Gastroesophageal sphincter (tissue), 4 donors: ENCODE data around the gene CASP9. TPM values are rescaled to one million over a fixed set of nuclear protein-coding genes. Genes with fewer than 3 reads are reported as not detected.
"Not testable (repeated sequence)": the region's sequence is repeated elsewhere in the genome, so short reads cannot be mapped to it uniquely, and the experiment has no call there.

Source experiments
- ATAC-seq: fragments of 150-250 bp; one replicate; pipeline ENCODE4 v1.9.1; 2016; ENCODE audit warnings: mild to moderate bottlenecking, moderate library complexity
- H3K27ac ChIP-seq, 4 donors: fragments of 200-600 bp; sonication (generic) in 3 of 4; 1 replicate in 3 of 4; 2 replicates in 1 of 4; pipeline ENCODE4 v1.5.1; 2016 to 2019
- H3K27me3 ChIP-seq: fragments of 200-600 bp; sonication (generic); one replicate; pipeline ENCODE4 v1.5.1; 2019
- H3K36me3 ChIP-seq, 2 donors: fragments of 200-600 bp; sonication (generic); one replicate each; pipeline ENCODE4 v1.5.1; 2019; ENCODE audit warnings: control low read depth in 1 of 2
- H3K4me1 ChIP-seq, 3 donors: fragments of 200-600 bp; sonication (generic); 1 replicate in 2 of 3; 2 replicates in 1 of 3; pipeline ENCODE4 v1.5.1; 2016 to 2019; ENCODE audit warnings: control low read depth in 2 of 3
- H3K4me3 ChIP-seq, 2 donors: fragments of 200-600 bp; sonication (generic); one replicate each; pipeline ENCODE4 v1.5.1; 2019; ENCODE audit warnings: mild to moderate bottlenecking in 1 of 2, moderate library complexity in 1 of 2
- H3K9me3 ChIP-seq, 3 donors: fragments of 200-600 bp; sonication (generic); one replicate each; pipeline ENCODE4 v1.5.1; 2017 to 2019; ENCODE audit warnings: control low read depth in 2 of 3
- CTCF ChIP-seq, 4 experiments: fragments of 200-600 bp in 2 of 4; fragments of 450-650 bp in 2 of 4; sonication (generic) in 1 of 4; IDR thresholded peaks; one replicate each; pipeline ENCODE4 v1.5.1; 2017 to 2019; ENCODE audit warnings: antibody characterized with exemption in 4 of 4, mild to moderate bottlenecking in 2 of 4, moderate library complexity in 2 of 4
- EP300 ChIP-seq: sonication (generic); formaldehyde crosslinking; IDR thresholded peaks from one replicate; pipeline ENCODE4 v1.6.1; 2017; ENCODE audit warnings: antibody characterized with exemption, mild to moderate bottlenecking
- POLR2A ChIP-seq, 2 donors: fragments of 450-650 bp; IDR thresholded peaks; one replicate each; pipeline ENCODE4 v1.6.1; 2017; ENCODE audit warnings: antibody characterized with exemption in 2 of 2, mild to moderate bottlenecking in 2 of 2, moderate library complexity in 1 of 2
- POLR2AphosphoS5 ChIP-seq: sonication (generic); formaldehyde crosslinking; IDR thresholded peaks from one replicate; pipeline ENCODE4 v1.6.1; 2017; ENCODE audit warnings: antibody characterized with exemption
- WGBS, 2 donors: methylation state at CpG; one replicate each; pipeline ENCODE4 v1.1.5; 2018; ENCODE audit warnings: low coverage in 1 of 2; 5-methylcytosine and 5-hydroxymethylcytosine counted together
- total RNA-seq, 4 donors: library from RNA; depleted of rRNA; stranded (reverse); fragments of >200 nt; gene quantifications; one replicate each; pipeline ENCODE4 v1.1.0, GENCODE V29; 2016

The CASP9 gene
- total RNA-seq, 4 donors from 2014 or later = 11.0 to 22.5 (median 14.3) TPM

- H3K4me3 ChIP-seq = no peak overlapping the region
- H3K27ac ChIP-seq = no peak overlapping the region
- no peaks in the 10 kb centered on the region for H3K9me3 ChIP-seq
- no peak for ATAC-seq
- peaks cover 0 to 14% (median 0%) of the 10 kb centered on the region in 3 donors for H3K4me1 ChIP-seq
- TF ChIP-seq CTCF (IDR thresholded peaks at IDR 0.05) (no peak), POLR2AphosphoS5 (no peak), EP300 (no peak), POLR2A (IDR thresholded peaks at IDR 0.05) (no peak)
- 79% methylated on average over 5 of the region's 11 CpGs; no CpG with 5 or more reads in 1 of the 2 donors for WGBS, 2 donors
- H3K36me3 ChIP-seq = no peaks in the 10 kb centered on the region
- no peaks in the 10 kb centered on the region for H3K27me3 ChIP-seq
Measured at GRCh38 chr1:15472587-15472986, 51.4 kb downstream of the CASP9 start.

- not testable (repeated sequence) for H3K9me3 ChIP-seq, H3K4me3 ChIP-seq, H3K27ac ChIP-seq, H3K27me3 ChIP-seq, H3K36me3 ChIP-seq, ATAC-seq
- 55 to 83% methylated on average over 3 to 5 of the region's 6 CpGs for WGBS, 2 donors
- peaks cover 0 to 14% (median 0%) of the 10 kb centered on the region in 3 donors for H3K4me1 ChIP-seq
Measured at GRCh38 chr1:15471723-15472122, 52.3 kb downstream of the CASP9 start.

DNA sequence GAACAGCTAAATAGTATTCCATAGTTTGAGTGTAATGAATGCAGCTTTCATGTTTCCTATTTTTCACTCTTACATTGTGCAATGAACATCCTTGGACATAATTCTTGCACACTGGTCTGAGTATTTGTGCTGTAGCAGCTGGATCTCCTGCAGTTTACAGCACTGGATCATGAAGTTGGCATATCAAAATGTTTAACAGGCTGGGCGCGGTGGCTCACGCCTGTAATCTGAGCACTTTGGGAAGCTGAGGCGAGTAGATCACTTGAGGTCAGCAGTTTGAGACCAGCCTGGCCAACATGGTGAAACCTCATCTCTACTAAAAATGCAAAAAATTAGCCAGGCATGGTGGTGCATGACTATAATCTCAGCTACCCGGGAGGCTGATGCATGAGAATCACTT is 52.9 kb downstream of the CASP9 start:
- not testable (repeated sequence) for H3K27me3 ChIP-seq, H3K36me3 ChIP-seq, H3K9me3 ChIP-seq, ATAC-seq, H3K4me3 ChIP-seq, H3K27ac ChIP-seq
- 100% methylated on average over 1 to 2 of the region's 5 CpGs for WGBS, 2 donors
- peaks cover 0 to 14% (median 0%) of the 10 kb centered on the region in 3 donors for H3K4me1 ChIP-seq

GRCh38 chr1:15469821-15470448 is 54.1 kb downstream of the CASP9 start:
- H3K4me3 ChIP-seq, H3K27me3 ChIP-seq, H3K9me3 ChIP-seq, H3K36me3 ChIP-seq, ATAC-seq: not testable (repeated sequence)
- Histone ChIP-seq H3K4me1 (peaks cover 0 to 14% (median 0%) of the 10 kb centered on the region in 3 donors), H3K27ac (peak overlapping the region in 1 of 4 donors; percentile 30)
- 57% methylated on average over 1 of the region's 9 CpGs; no CpG with 5 or more reads in 1 of the 2 donors for WGBS, 2 donors

GRCh38 chr1:15469361-15469760 is 54.7 kb downstream of the CASP9 start:
- H3K27me3 ChIP-seq = no peaks in the 10 kb centered on the region
- H3K27ac ChIP-seq = peak overlapping the region in 1 of 4 donors; percentile 30
- H3K9me3 ChIP-seq = no peaks in the 10 kb centered on the region
- TF ChIP-seq POLR2AphosphoS5 (no peak), POLR2A (IDR thresholded peaks at IDR 0.05) (no peak)
- WGBS, 2 donors = 0 to 35% methylated on average over 2 to 3 of the region's 3 CpGs
- H3K36me3 ChIP-seq = no peaks in the 10 kb centered on the region
- ATAC-seq = no peak
- no peak overlapping the region for H3K4me3 ChIP-seq
- peaks cover 0 to 14% (median 0%) of the 10 kb centered on the region in 3 donors for H3K4me1 ChIP-seq

DNA sequence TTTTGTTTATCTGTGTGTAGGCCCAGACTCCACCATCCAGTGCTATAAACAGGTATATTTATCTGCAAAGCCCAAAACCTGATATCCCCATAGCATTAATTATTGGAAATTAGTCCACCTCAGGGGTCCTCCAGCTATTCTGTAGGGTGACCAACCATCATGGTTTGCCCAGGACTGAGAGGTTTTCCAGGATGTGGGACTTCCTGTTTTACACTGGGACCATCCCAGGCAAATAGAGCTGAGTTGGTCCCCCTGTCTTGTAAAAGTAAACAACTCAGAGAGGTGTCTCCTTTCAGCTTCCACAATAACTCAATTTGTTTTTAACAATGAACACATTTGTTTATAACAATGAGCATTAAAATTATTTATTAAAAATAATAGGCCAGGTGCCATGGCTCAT is 55.9 kb downstream of the CASP9 start:
- no peak for ATAC-seq
- no peaks in the 10 kb centered on the region for H3K27me3 ChIP-seq

DNA sequence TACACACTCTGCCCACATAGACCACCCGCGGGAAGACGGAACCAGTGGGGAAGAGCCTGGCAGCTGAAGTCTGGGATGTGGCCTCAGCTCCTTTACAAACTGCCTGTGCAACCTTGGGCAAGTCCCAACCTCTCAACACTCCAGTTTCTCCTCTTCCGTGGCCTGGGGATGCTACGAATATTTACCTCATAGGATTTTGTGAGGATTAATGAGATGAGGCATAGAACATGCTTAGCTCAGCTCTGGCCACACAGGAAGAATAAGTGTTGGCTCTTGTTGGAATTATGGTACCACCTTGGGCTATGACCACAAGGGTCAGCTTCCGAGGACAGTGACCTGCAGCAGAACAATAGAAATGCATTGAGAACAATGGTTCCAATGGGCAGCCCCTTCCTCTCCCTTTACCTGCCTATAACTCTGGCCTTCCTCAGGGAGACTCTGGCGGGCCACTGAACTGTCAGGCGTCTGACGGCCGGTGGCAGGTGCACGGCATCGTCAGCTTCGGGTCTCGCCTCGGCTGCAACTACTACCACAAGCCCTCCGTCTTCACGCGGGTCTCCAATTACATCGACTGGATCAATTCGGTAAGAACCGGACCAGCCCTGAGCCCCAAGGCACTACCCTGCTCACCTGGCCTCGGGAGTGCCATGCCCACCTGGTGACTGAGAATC is 56.9 kb downstream of the CASP9 start:
- H3K36me3 ChIP-seq, H3K27ac ChIP-seq, H3K27me3 ChIP-seq, H3K9me3 ChIP-seq, H3K4me3 ChIP-seq, ATAC-seq: not testable (repeated sequence)
- H3K4me1 ChIP-seq = peaks cover 0 to 14% (median 0%) of the 10 kb centered on the region in 3 donors
- 80% methylated on average over 2 of the region's 22 CpGs; no CpG with 5 or more reads in 1 of the 2 donors for WGBS, 2 donors

More for the DNA sequence above, 55.9 kb downstream of the CASP9 start:
- peaks cover 0 to 14% (median 0%) of the 10 kb centered on the region in 3 donors for H3K4me1 ChIP-seq
- no peaks in the 10 kb centered on the region for H3K9me3 ChIP-seq
- no peak for TF ChIP-seq POLR2A (IDR thresholded peaks at IDR 0.05)
- TF ChIP-seq EP300 = no peak
- TF ChIP-seq CTCF (IDR thresholded peaks at IDR 0.05) = no peak
- TF ChIP-seq POLR2AphosphoS5 = no peak
- H3K4me3 ChIP-seq = no peak overlapping the region
- H3K36me3 ChIP-seq = no peaks in the 10 kb centered on the region
- H3K27ac ChIP-seq = no peak overlapping the region
